ENCODE results near the gene POLR1A.
"Not testable (repeated sequence)": the region's sequence is repeated elsewhere in the genome, so short reads cannot be mapped to it uniquely, and the experiment has no call there.

The POLR1A gene

DNA sequence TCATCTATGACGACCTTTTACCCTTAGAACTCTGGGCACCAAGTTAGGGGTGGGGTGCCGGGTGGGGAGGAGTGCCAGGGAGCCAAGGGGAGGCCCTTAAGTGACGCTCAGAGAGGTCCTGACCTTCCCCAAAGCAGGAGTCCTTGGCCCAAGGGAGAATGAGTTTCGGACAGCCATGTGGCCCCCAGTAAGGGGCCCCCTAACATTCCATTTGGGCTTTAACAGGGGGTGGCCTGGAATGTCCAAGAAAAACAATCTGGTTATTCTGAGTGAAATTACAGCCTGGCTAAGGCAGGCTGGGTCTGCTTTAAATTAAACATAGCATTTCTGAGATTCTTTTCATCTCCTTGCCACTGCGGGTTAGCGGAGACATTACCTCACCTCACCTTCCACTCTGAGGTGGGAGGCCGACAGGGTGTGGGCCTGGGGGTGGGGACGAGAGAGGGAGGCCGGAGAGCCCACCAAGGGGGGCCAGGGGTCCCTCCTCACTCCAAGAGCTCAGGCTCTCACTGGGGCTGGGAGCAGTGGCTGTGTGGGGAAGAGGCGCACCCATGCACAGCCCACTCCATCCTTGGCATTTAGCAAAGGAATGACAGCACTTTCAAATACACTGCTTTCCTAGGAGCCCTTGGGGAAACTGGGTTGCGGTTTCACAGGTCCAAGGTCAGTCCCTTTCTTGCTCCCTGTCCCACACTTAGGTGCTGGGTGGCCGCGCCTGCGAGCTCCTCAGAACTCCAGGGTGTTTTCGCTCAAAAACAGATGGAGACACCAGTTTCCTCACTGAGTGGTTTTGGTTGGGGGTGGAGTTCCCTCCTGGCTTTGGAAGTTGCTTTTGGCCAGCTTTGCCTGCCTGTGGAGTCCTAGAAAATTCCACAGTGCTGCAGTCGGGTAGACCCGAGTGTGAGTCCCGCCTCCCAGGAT lies 107.4 kb downstream of the POLR1A start:
- peak; percentile 75 for DNase-seq (ENCODE audit: low spot score)

DNA sequence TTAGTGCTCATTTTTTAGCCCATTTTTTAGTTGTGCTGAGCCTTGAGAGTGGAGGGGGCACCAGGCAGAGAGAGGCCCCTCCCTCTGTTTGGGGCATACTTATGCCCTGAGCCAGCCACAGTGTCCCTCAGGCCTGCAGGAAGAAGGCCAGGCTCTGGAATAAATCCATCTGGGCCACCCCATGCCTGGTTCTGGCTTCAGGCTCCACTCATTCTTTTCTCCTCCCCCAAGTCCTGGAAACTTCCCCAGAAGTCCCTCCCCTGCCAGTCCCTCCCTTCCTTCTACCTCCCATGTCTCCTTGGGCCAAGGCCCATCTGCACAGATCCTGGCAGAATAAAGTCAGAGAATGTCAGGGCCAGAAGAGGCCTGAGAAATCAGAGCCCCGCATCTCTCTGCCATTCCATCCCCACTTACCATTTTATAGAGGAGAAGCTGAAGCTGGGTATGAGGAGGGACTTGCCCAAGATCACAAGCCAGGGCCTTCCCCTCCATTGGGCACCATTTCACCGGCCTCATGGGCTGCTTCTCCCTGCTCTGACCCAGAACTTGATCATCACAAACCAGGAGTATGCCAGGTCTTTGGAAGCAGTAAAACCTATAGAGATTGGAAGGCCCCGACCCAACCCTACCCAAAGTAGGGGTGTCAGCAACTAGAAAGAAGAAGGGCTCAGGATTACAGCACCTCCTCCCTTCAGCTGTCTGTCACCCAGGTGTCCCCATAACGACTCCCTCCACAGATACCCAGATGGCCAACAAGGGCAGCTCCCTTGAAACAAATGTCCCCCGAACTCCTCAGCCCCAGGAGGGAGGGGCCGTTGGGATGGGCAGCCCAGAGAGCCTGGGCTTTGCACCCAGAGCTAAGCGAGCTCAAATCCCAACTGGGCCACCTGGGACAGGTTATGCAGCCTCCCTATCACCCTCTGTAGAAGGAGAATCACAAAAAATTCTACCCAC lies 108.4 kb downstream of the POLR1A start:
- no peak for DNase-seq (ENCODE audit: low spot score)

DNA sequence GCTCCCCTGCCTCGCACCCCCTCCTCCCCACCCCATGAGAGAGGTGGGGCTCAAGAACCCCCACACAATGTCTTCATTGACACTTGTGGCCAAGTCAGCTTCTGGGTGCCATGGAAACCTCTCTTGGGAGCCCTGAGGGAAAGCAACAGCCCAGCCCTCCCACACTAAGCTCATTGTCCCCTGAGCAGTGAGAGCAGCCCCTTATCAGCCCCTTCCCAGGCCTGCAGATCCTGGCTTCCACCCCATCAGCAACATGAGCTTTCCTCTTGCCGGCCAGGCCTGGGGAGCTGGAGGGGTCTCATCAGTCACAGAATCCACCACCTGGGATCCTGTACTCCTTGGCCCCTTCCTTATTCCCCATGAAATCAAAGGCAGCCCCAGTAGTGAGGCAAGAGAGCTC lies 109.1 kb downstream of the POLR1A start:
- no peak for DNase-seq (ENCODE audit: low spot score)

DNA sequence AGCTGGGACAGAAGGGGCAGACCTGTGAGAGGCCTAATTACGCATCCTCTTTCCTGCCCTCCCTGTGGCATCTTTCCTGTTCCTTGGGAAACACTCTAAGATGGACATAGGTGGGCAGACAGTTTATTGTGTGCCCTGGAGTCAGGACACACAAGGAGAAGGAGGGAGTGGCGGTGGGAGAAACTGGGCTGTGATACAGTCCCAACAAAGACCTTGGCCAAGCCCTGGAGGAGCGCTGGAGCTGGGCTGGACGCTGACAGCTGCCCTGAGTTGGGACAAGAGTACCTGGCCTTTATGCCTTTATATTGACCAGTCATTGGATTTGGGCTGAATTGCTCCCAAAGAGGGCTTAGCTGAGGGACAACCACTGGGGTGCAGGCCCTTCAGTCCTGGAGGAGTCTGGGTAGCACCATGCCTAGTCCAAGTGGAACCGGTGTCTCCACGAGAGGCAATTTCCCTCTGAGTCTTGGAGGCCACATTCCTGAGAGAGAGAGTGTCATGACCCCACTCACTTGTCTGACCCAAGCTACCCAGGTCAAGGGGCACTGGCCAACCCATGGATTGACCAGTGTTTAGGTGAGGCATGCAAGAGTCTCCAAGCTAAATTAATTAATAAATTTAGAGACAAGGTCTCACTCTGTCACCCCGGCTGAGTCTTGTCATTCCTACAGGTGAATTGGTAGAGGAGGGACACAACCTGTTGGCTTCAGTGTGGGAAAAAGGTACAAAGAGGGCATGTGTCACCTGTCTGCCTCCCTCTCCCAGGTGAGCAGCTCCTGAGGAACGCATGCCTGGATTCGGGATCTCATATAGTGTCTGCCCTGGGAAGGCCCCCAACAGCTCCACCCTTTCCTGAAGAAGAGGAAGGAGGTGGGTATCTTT lies 109.8 kb downstream of the POLR1A start:
- DNase-seq (ENCODE audit: low spot score) = no peak

DNA sequence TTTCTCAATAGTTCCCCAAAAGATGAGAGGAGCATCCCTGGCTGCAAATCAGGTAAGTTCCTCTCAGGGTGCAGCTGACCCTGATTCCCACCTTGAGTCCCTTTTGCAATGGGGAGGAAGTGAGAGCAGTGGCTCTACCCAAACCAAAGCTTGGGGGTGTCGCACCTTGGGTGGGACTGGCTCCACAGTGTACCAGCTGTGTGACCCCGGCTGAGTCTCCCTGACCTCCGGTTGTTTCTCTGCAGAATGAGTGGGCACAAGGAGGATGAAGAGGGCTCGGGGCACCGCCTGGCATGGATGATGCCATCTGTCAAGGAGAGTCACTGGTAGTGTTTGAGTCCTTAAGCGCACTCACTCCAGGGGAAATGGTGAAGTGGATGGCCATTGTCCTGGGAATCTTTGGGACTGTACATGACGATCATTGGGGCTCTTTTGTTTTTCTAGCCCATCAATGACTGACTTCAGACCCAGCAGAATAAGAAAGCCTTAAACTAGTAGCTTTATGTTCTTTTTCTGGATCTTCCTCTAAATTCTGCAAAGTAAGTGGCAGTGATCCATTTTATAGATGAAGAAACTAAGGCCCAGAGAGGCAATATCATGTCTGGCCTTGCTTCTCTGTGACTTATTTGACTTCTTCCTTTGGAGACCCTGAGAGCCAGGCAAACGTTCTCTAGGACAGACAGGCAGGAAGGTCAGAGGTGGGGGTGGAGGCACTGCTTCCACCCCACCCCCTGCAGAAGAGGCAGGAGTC lies 110.6 kb downstream of the POLR1A start:
- DNase-seq (ENCODE audit: low spot score) = no peak

DNA sequence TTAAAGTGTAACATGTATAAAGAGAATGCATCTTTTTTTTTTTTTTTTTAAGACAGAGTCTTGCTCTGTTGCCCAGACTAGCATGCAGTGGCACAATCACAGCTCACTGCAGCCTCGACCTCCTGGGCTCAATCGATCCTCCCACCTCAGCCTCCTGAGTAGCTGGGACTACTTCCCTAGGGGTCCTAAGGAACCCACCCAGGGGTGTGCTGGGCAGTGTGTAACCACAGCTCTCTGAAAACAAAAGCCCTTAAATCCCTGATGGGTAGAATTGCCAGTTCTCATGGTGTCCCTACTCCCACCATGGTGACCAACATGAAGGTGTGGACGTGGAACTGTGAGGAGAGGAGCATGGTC lies 111.3 kb downstream of the POLR1A start:
- no peak for DNase-seq (ENCODE audit: low spot score)

DNA sequence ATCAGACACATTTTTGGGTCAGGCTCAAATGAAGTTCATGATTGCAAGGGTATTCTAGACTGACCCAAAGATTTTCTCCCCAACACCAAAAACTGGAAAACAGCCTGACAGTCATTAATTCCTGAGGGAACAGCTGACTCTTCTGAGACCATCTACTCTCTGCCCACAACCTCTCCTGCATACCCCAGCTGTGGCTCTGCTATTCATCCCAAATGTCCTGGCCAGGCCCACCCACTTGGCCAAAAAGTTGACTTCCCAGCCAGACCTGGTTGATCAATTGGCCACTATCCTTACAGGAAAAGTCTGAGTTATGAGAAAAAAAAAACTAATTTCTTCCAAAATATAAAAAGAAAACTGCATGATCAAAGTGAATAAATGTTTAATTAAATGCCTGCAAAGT lies 113.1 kb downstream of the POLR1A start:
- no peak for DNase-seq (ENCODE audit: low spot score)

DNA sequence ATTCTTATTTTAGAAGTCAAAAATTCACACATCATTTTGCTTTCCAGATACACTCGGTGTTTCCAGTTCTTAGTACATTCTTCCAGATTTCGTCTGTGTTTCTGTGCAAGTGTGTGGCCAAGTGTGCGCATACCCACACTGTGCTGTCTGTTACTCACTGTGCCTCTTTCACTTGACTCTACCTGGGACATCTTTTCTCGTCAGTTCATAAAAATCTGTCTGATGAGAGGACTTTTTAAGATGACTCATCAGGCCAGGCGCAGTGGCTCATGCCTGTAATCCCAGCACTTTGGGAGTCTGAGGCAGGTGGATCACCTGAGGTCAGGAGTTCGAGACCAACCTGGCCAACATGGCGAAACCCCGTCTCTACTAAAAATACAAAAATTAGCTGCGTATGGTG lies 113.6 kb downstream of the POLR1A start:
- DNase-seq (ENCODE audit: low spot score) = not testable (repeated sequence)

DNA sequence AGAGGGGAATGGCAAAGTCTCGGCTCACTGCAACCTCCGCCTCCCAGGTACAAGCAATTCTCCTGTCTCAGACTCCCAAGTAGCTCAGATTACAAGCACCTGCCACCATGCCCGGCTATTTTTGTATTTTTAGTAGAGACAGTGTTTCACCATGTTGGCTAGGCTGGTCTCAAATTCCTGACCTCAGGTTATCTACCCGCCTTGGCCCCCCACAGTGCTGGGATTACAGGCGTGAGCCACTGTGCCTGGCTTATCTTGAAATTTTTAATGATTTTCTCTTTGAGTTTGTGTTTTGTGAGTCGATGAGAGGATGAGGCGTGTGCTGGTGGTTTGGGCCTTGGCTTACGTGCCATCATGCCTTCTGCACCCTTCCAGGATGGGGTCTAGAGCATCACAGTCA lies 115.6 kb downstream of the POLR1A start:
- DNase-seq (ENCODE audit: low spot score) = no peak

DNA sequence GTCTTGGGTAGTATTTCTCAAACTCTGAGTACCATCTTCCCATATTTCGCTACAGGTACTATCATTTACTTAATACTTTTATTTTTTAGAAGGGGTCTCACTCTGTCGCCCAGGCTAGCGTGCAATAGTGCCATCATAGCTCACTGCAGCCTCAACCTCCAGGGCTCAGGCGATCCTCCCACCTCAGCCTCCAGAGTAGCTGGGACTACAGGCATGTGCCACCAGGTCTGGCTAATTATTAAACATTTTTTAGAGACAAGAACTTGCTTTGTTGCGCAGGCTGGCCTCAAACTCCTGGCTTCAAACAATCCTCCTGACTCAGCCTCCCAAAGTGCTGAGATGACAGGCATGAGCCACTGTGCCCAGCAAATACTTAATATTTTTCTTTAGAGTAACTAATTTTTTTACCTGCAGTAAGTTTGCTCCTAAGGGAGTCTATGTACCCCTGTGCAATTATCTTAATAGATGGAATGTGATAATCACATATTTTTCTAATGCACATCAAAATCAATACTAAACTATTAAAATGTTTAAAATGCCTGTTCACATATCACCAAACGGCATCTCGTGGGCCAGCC lies 116.3 kb downstream of the POLR1A start:
- DNase-seq (ENCODE audit: low spot score) = no peak

DNA sequence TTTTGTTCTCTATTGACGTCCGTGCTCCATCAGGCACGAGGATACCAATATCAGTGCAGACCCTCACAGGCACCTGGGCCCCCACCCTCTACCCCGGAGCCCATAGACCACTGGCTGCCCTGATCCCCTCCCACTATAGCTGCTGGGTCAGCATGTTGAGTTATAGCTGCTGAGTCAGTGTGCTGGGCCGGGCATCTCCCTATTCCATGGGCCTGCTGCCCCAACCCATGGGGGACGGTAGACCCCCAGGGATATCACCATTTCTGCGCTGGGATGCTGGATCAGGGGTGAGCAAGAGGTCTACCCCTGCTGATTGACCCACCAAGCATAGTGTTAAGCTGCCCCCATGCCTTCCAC lies 116.8 kb downstream of the POLR1A start:
- no peak for DNase-seq (ENCODE audit: low spot score)

DNA sequence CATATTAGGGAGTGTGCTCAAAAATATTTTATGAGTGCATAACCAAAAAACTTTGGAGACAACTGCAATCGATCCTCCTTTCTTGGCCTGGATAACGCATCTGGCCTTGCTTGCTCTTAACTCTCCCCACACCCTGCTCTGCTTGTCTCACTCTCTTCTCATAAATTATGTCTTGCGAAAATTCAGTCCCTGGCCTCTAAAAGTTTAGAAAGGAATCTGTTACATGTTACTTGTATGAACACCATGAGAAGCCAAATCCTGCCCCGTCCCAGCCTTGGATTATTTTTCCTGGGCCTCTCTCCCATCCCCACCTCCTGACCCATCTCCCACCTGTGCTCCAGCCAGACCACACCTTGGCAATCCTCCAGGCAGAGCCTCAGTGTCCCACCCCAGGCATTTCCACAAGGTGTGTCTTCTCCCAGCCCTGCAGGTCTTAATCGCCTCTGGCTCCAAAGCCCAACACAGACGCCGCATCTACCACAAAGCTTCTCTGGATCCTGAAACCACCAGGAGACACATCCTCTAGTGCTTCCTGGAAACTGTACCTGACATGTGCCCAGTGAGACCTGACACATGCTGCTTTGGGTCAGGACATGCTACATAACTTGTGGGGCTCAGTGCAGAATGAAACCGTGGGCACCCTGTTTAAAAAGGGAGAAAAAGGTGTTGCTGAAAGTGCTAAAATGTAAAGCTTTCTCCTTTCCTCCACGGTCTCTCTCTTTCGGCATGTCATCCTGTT lies 117.3 kb downstream of the POLR1A start:
- no peak for DNase-seq (ENCODE audit: low spot score)

DNA sequence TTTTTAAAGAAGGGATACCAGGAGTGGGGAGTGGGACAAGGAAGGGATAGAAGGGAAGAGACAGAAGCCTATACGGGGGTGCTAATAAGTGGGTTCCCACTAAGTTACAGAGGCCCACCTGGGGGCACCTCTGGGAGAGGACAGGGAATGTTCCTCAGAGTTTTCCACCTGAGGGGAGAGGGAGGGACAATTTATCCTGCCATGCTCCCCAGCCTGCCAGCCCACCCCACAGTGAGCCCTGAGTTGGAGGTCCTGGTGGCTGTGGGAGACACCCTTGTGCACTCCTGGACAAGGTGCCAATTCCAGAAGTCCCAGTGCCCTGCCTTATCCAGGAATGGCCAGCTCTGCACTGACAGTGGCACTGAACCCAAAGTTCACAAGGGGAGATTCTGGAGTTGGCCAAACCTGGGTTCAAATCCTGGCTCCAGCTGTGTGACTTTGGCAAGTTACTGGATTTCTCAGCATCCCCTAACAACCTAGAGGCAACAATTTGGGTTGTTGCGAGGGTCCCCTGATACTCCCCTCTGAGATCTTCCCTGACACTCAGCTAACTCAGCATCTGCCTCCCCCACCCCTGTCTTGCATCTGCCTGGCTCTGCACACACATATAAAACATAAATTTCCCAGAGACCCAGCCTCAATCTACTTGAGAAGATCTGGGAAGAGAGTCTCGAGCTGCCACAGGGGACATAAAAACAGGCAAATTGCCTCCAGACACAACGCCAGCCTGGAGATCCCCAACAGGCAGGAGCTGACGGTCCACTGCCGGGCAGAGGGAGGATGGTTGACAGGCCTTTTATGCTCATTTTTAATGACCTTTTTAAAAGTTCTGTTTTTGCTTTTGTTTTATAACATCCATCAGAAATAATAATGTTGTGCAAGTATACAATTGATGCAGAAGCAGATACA lies 118.2 kb downstream of the POLR1A start:
- DNase-seq (ENCODE audit: low spot score) = no peak

DNA sequence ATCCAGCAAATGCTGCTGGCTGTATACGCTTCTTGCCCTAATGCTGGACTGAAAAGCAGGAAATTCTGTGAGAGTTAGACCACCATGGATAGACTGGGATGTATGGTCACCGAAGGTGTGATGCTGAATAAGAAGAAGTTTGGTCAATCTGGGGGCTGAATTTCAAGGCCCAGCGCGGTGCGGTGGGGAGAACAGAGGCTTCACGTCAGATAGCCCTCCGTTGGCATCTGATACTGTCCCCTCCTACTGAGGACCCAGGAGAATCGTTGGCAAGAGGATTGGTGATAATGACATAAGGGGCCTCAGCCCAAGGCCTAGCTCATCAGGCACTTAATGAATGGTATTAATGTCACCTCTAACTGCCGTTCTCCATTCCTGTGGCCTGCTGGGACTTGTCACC lies 119.6 kb downstream of the POLR1A start:
- DNase-seq (ENCODE audit: low spot score) = no peak

DNA sequence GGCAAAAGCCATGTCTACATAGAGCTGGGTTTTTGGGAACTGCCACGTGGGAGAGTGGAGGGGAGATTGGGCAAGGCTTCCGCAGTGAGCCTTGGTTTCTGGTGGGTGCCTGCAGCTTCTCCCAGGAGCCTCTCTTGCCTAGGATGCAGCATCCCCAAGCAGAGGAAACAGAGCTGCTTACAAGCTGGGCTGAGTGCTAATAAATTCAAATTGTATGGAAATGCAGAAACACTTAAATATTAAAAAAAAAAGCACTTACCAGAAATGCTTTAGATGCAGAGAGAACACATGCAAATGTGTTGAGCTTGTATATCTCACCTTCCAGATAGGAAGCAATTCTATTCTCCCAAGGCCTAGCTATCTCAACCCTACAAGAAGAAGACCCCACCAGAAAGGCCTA lies 120.9 kb downstream of the POLR1A start:
- no peak for DNase-seq (ENCODE audit: low spot score)

DNA sequence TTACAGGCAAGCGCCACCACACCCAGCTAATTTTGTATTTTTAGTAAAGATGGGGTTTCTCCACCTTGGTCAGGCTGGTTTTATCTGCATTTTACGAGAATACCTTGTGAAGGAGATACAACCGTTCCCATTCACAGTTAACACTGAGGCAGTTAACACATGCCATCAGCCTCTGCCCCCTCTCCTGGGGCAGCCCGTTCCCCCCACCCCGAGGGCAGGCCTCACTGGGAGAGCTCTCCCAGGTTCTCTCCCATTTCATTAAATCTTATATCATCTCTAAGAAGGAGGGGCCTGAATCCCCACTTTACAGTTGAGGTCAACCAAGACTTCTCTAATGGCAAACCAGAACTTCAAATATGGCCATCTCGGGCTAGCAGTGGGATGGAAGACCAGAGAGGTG lies 121.9 kb downstream of the POLR1A start:
- no peak for DNase-seq (ENCODE audit: low spot score)

DNA sequence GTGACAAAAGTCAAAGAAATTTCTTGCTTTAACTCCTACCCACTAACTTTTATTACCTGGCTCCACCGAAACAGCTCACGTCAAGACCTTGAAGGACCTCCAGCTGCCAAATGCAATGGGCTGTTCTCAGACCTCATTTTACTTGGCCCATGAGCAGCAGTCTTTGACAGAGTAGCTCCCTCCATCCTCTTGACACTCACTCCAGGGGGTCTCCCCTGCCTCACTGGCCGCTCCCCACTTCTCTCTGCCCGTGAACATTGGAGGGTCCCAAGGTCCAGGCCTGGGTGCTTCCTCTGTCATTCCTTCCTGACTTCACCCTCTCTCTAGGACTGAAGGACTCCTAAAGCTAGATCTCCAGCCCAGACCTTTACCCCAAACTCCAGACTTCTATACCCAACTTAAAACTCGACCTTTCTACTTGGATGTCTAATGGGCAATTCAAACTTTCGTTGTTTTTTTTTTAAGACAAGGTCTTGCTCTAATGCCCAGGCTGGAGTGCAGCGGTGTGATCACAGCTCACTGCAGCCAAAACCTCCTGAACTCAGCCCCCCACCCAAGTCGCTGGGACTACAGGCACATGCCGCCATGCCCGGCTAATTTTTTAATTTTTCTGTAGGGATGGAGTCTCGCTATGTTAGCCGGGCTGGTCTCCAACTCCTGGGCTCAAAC lies 124.0 kb downstream of the POLR1A start:
- DNase-seq (ENCODE audit: low spot score) = no peak

Data from left forelimb (tissue), 1 donor.